Renal cortex interstitium (tissue), 11 donors: ENCODE data around the gene PRODH2. TPM values are rescaled to one million over a fixed set of nuclear protein-coding genes. Genes with fewer than 3 reads are reported as not detected.

Experiments
- DNase-seq, 11 donors: peaks; one replicate each; pipeline ENCODE4 v3.0.0-alpha.2; 2013; ENCODE audit warnings: low read depth in 9 of 11, low spot score in 4 of 11; ENCODE audit errors: extremely low read depth in 1 of 11
- polyA plus RNA-seq, 3 donors: library from polyadenylated mRNA; unstranded; fragments of 120-200 nt; gene quantifications; one replicate each; pipeline ENCODE4 v1.2.1, GENCODE V29; 2013; ENCODE audit not compliant: insufficient read length in 3 of 3

Gene PRODH2
- polyA plus RNA-seq, 3 donors: 28.7 to 50.1 (median 42.4) TPM

DNA sequence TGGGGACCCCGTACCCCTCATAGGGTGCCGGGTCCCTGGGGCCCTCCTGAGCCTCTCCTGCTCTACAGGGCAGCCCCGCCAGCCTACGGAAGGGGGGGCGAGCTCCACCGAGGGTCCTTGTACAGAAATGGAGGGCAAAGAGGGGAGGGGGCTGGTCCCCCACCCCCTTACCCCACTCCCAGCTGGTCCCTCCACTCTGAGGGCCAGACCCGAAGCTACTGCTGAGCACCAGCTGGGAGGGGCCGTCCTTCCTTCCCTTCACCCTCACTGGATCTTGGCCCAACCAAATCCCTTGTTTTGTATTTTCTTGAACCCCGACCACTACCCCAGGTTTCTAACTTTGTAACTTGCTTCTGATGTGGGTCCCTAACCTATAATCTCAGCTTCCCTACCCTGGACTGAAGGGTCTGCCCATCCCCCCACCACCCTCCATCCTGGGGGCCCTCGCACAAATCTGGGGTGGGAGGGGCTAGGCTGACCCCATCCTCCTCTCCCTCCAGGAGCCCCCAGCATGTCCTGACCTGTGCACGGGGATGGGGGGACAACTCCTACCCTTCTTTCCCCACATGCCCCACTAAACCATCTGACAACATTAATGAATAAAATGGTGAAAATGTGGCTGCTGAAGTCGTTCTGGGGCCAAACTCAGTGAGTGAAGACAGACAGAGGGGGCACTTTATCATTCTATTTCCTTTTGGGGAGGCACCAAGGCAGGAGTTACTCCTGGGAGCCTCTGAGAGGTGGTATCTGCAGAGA is 24.3 kb downstream of the PRODH2 start:
- no peak for DNase-seq

GRCh38 chr19:35787227-35787799 is 25.3 kb downstream of the PRODH2 start:
- no peak for DNase-seq

- DNase-seq: no peak
These were observed 26.1 kb downstream of the PRODH2 start for GRCh38 chr19:35786299-35787160.

GRCh38 chr19:35785339-35785627 is 27.4 kb downstream of the PRODH2 start:
- no peak for DNase-seq

DNA sequence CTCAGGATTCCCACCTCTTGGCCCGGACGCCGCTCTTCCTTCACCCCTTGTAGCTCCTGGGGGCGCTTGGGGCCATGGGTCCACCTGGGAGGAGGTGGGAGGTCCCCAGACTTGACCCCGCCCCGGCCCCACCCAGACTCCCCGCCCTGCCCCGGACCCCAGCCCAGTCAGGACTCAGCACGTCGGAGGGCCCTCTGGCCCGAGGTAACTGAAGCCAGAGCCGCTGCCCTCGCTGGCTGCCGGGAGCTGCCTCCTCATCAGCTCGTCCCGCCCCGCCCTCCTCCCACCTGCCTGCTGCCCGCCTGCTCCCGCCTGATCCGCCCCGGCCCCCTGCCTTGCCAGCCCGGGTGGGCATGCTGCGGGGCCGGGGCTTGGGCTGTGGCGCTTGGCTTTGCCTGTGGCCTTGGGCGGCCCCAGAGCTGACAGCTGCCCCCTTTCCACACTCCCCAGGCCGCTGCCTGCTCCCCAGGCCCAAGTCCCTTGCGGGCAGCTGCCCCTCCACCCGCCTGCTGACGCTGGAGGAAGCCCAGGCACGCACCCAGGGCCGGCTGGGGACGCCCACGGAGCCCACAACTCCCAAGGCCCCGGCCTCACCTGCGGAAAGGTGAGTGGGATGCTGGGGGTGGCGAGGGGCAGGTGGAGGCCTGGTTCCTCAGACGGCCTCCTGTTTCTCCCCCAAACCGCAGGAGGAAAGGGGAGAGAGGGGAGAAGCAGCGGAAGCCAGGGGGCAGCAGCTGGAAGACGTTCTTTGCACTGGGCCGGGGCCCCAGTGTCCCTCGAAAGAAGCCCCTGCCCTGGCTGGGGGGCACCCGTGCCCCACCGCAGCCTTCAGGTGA is 27.9 kb downstream of the PRODH2 start:
- no peak for DNase-seq

- DNase-seq: no peak
These were observed 28.9 kb downstream of the PRODH2 start for GRCh38 chr19:35783469-35784434.

- DNase-seq: no peak
These were observed 30.1 kb downstream of the PRODH2 start for GRCh38 chr19:35782589-35782988.

- DNase-seq: no peak
These were observed 31.0 kb downstream of the PRODH2 start for GRCh38 chr19:35781650-35782049.

- DNase-seq: no peak
These were observed 31.9 kb downstream of the PRODH2 start for GRCh38 chr19:35780717-35781116.

DNA sequence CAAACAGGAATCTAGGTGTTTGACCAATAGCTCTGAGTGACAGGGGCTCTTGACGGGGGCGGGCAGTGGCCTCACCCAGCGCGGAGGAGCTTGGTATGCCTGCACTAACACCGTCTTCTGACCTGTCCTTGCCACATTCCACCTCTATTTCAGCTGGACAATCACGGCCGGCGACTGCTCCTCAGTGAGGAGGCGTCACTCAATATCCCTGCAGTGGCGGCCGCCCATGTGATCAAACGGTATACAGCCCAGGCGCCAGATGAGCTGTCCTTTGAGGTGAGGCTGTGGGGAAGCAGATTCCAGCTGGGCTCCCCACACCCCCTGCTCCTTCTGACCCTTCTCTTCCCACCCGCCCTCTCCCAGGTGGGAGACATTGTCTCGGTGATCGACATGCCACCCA is 32.6 kb downstream of the PRODH2 start:
- DNase-seq: no peak

DNA sequence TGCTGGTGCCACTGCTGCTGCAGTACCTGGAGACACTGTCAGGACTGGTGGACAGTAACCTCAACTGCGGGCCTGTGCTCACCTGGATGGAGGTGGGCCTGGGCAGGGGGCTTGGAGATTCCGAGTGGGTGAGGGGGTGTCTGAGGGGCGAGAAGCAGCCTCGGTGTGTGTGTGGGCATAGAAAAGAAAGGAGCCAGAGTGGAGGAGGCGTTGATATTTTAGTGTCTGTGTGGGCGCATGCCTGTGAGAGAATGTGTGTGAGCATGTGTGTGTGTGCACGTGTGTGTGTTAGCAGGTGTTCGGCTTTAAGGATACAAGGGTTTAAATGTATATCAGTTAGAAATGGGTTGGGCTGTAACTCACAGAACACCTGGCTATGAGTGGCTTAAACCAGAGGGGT is 33.6 kb downstream of the PRODH2 start:
- no peak for DNase-seq

GRCh38 chr19:35777961-35778360 is 34.7 kb downstream of the PRODH2 start:
- no peak for DNase-seq

DNA sequence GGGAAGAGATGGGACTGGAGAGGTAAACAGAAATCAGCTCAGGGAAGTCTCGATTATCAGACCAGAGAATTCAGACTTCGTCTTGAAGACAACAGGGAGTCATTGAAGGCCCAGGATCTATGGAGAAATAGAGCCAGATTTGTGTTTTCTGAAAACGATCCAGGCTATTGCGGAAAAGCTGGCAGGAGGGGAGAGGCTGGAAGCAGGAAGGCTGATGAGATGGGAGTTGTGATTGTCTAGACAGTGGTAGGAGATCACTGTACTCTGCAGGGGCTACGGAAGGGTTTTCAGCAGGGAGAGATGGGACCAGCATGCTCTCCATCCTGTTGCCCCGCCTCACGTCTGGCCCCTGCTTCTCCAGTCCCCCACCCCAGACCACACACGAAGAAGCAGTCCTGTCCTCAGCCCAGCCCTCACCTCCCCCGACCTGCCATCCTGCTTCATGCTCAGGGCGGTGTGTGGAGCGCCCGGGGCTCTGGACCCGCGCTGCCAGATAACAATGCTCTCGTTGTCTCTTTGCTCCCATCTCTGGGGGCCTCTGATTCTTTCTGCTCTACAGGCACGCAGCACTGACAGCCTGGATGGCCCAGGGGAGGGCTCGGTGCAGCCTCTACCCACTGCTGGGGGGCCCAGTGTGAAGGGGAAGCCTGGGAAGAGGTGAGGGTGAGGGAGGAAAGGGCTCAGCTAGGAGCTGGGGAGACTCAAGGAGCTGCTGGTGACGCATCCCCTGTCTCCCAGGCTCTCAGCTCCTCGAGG is 35.4 kb downstream of the PRODH2 start:
- DNase-seq: no peak

- DNase-seq: no peak
These were observed 36.4 kb downstream of the PRODH2 start for GRCh38 chr19:35776102-35776788.

GRCh38 chr19:35775298-35776101 is 37.1 kb downstream of the PRODH2 start, which contains the start of gene ARHGAP33:
Gene ARHGAP33 (plus strand): TSS chr19:35775564. CDS start chr19:35775659, 95 bp downstream.
- peak; percentile 91 to 98 (median 97) for DNase-seq

GRCh38 chr19:35775046-35775297 is 37.7 kb downstream of the PRODH2 start:
- DNase-seq: no peak
